GM19238 (cell line): Measurements from ENCODE around the gene GAS2L3.
"Not testable (repeated sequence)": the region's sequence is repeated elsewhere in the genome, so short reads cannot be mapped to it uniquely, and the experiment has no call there.

Experiments used
- DNase-seq: peaks from one replicate; pipeline ENCODE4 v3.0.0; 2011; ENCODE audit warnings: low spot score; ENCODE audit not compliant: insufficient read length

The GAS2L3 gene

DNA sequence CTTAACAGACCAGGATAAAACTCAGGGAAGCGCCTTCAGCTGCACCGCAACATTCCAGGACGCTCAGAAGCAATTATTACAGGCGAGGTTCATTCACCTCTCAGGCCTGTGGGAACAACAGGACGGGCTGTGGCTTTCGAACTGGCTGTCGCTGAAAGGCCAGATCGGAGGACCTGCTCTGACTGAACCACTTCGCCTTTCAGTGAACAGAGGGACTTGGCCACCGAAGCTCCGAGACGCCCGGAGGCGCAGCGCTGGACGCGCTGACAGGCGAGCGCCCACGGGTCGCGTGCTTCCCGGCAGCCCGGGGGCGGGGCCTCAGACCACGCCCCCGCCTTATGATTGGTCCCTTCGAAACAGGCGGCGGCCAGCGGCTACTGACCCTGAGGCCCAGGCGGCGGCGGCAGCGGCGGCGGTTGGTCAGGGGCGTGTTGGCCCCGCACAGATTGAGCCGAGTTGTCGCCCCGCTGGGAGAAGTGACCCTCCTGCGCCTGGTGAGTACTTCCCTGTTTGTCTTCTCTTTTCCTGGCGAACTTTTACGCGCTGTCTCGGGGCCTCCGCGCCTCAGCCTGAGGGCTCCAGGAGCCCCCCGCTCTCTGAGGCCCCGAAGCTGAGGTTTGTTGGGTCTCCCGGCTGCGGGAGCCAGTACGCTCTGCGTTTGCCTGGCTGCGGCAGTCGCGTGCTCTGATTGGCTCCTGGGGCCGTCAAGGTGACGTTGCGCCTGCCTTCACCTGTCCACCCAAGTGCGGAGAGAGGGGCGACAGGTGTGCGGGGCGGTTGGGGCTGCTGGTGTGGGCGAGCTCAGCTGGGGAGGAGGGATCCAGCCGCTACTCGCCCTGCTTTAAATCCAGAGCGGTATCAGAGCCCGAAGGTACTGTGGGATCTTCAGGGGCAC lies at the start of gene GAS2L3:
Gene GAS2L3 (plus strand): TSS at position 393 of the 895 bp plus-strand sequence. CDS start 21,221 bp downstream, outside the sequence.
- peak; percentile 41 for DNase-seq

DNA sequence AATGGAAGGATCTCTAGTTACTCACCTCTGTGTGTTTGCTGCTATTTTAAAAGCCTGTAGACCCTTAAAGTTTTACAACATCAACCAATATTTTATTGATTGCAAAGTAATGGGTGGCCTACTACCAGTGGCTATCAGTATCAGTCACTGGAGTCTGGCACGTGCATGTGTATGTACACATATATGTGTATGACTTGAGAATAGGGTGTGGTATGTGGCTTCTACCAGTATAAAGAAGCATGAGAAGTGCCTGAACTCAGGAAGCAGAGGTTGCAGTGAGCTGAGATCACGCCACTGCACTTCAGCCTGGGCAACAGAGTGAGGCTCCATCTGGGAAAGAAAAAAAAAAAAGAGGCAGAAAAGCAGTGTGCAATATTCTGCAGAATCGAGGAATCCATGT lies 45.5 kb upstream of the GAS2L3 start:
- no peak for DNase-seq

DNA sequence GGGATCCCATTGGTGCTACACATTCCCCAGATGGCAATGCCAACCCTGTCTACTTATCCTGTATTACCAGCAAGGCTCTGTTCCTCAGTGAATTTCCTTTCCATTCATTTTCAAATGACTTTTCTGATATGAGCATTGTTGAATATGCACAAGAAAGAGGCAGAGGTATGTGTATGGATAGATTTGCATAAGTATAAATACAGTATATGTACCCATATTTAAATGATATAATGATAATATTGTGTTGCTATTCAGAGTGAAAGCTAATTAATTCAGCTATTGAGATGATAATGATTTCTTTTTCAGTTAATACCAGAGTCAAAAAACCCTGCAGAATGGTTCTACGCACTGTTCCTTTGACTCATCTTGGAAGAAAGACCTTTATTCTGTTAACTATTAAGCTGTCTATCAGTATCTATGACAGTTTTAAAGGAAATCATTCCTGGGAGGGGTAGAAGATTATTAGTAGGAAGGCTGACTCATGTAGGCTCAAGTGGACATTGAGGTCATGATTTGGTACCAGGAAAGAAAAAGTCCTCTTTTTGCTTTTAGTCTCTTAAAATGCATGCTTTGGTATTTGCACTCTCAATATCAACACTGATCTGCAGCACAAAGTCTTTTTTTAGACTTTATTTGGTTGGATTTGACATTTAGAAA lies 44.9 kb upstream of the GAS2L3 start:
- DNase-seq = no peak

DNA sequence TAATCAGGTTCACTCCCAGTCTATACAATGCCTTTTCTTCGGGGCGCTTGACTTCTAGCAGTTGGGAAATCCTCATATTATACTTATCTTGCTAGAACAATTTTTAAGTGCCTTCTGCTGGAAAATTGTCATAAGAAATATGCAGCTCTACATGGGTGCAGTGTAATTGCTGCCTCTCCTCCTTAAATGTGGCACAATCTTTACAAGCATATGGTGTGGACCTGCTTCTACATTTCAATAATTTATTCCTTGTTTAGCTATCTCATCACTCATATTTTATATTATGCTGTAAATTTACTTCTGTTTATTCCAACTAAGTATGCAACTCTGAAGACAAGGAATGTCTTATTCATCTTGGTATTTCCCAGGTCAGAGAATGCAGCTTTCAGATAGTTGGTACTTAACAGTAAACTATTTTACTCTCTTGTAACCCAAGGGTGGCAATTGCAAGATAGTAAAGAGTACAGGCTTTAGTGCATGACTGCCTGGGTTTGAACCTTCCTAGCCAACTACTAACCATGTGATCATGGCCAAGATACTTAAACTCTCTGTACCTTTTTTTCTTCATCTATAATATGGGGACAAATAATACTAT lies 43.6 kb upstream of the GAS2L3 start:
- DNase-seq = no peak

DNA sequence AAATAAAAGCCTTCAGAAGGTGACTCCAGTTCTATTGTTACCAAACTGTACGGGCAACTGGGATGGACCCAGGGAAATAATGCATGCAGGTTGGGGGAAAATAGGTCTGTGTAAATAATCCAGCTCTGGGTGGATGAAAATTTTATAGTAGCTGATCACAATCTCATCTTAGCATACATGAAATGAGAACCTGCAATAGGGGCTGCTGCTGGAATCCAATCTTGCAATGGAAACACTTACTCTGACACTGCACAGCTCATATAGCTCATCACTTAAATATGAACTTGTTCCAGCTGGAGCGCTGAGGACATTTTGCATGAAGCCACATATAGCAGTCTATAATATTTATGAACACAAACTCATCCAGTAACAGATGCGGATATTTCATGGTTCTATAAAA lies 40.1 kb upstream of the GAS2L3 start:
- DNase-seq = no peak

DNA sequence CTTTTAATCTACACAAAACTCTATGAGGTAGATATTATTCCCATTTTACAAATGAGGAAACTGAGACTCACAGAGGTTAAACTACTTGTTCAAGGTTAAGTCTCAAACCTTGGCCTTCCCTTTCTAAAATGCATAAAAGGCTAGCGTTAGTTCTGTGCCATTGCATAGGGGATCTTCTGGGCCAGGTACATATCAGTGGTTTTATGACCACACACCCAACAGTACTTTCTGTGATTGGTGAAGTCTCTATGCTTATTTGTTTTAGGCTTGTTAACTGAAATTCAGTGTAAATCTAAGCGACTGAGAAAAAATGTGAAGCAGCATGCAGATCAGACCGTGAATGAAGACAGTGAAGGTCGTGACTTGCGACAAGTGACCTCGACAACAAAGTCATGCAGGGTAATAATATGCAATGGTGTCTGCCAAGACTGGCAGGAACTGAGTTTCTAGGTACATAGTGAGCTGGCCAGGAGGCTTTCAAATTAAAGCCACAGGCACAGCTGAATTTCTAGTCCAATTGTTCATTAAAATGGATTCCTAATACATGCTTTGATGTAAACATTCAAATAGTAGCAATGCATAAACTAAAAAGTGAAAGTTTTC lies 38.8 kb upstream of the GAS2L3 start:
- DNase-seq = no peak

DNA sequence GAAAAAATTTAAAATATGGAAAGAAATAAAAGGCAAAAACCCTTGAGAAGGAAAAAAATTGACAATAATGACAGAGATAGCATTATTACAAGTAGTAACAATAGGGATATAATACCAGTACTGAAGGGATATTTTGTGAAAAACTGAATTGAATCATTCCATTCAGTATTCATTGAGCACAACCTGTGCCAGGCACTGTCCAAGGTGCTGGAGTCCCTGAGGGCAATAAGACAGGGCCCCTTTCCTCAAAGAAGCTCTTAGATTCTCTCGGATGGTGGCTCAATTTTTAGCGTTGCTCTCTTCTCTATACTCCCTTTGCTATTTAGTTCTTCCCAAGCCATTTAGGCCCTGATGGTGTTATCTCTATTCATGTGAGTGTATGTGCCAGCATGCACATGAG lies 34.3 kb upstream of the GAS2L3 start:
- DNase-seq = no peak

DNA sequence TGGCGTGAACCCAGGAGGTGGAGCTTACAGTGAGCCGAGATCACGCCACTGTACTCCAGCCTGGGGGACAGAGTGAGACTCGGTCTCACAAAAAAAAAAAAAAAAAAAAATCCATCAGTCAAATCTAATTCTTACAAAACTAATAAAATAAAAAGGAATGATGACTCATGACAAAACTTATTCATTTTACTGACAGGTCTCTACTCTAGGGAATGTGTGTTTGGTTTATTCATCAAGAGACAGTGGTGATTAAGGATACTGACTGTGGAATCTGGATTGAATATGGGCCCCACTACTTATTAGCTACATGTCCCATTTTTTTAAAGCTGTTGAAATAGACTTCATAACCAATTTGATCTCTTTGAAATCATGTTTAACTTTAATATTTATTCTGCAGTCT lies 29.3 kb upstream of the GAS2L3 start:
- no peak for DNase-seq

DNA sequence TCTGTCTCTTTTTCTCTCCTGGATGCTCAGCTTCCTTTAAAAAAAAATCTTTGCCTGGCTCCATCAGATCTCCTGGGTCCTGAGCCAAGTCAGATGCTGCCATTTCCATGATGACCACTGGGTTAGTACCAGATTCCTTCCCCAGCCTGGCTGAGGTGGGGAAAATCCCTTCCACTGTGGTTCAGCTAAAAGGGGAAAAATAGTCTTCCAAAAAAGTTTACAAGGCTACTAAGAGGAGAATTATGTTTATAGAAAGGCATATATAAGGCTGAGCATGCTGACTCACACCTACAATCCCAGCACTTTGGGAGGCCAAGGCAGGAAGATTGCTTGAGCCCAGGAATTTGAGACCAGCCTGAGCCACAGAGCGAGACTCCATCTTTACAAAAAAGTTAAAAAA lies 28.4 kb upstream of the GAS2L3 start:
- DNase-seq = no peak

DNA sequence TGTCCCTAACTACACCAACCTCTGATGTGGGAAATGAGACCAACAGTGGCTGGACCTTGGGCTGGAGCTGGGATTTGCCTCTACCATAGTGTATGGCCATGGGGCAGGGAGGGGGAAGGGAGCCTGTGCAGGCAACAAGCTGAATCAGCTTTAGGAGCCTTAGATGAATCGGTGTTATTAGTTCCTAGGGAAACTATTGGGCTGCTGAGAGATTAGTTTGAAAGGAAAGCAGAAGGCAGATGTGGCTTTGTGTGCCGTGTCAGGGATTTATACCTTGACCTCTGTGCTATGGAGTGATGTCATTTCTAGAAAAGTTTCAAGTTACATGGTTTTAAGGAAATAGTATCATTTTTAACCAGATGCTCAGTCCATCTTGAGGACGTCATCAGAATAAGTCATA lies 19.5 kb upstream of the GAS2L3 start:
- DNase-seq = no peak

DNA sequence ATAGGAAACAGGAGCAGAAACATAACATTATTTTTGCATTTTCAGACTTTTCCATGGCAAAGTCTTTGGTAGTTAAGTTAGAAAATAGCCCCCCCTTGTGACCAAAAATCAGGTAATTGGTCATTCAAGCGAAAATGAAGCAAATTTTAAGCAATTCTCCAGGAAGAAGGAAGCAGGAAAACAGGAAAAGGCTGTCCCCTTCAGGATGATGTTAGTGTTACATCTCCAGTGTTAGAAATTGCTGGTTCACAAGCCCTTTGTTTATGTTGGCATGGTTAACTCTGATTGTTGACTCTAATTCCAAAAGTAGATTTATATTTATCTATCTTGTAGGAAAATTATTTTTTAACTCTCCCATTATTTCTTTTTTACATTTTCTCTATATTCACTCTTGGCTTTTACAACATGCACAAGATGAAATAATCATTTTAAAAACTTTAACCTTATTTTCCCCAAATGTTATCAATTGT lies 18.8 kb upstream of the GAS2L3 start:
- DNase-seq = no peak

DNA sequence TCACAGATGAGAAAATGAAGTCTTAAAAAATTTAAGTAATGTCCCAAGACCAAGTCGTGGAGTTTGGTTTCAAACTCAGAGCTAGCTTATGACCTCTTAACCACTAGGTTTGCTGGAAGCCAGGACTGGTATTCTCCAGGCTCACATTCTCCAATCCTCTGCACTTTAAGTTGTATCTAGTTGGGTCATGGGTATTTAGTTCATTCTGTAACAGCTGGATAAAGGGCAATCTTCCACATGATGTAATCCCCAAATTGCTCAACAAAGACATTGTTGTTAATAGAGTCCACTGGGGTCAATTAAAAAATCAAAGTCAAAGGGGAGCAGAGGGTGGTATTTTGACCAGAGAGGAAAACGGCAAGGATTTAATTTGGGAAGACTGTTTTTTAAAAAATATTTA lies 17.8 kb upstream of the GAS2L3 start:
- DNase-seq = no peak

DNA sequence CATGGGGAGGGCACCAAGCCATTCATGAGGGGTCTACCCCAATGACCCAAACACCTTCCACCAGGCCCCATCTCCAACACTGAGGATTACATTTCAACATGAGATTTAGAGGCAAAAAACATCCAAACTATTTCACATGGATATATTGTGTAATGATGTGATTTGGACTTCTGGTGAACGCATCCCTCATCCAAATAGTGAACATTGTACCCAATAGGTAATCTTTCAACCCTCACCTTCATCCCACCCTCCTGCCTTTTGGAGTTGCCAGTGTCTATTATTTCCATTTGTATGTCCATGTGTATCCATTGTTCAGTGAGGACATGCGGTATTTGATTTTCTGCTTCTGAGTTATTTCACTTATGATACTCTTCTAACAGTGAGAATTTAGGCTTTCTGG lies 16.1 kb upstream of the GAS2L3 start:
- no peak for DNase-seq

DNA sequence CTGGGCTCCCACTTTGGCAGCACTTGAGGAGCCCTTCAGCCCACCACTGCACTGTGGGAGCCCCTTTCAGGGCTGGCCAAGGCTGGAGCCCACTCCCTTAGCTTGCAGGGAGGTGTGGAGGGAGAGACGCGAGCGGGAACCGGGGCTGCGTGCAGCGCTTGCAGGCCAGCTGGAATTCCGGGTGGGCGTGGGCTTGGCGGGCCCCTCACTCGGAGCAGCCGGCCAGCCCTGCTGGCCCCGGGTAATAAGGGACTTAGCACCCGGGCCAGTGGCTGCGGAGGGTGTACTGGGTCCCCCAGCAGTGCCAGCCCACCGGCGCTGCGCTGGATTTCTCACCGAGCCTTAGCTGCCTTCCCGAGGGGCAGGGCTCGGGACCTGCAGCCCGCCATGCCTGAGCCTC lies 14.2 kb upstream of the GAS2L3 start:
- DNase-seq = not testable (repeated sequence)

DNA sequence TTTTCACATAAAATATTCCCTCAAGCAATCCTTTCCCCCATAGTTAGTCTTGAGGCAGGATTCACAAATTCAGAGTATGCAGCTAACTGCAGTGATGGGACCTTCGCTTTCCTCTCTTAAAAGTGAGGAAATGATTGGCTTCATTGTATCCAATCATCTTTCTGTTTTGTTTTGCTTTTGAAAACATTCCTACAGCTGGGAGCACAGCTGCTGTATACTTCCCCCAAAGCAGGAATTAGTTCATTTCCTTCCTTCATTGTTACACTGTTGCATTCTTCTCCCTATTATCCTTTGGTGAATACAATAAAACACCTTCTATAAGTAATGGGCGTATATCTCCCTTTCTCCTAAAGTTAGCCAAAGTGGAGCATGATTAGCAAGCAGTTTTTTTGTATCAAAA lies 9.4 kb upstream of the GAS2L3 start:
- no peak for DNase-seq

DNA sequence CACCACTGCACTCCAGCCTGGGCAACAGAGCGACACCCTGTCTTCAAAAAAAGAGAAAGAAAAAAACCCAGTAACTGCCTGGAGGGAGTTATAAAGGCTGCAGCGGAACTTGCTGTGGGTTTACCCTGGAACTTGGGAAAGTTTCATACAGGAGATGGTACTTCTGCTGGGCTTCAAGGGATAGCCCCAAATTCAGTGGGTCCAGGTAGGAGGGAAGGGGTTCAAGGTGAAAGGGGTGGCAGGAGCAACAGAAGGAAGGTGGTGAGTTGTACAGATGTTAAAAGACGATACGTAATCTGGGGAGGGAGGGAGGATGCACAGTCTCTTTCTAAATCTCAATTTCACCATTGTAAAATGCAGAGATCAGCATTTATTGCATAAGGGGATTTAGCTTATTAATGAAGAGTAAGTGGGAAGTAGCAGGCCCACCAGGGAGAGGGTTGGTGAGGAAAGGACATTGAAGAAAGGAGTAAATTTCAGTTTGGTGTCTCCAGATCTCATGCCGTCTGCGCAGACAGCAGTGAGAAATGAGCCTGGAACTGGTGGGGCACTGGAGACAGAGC lies 8.5 kb upstream of the GAS2L3 start:
- DNase-seq = no peak

DNA sequence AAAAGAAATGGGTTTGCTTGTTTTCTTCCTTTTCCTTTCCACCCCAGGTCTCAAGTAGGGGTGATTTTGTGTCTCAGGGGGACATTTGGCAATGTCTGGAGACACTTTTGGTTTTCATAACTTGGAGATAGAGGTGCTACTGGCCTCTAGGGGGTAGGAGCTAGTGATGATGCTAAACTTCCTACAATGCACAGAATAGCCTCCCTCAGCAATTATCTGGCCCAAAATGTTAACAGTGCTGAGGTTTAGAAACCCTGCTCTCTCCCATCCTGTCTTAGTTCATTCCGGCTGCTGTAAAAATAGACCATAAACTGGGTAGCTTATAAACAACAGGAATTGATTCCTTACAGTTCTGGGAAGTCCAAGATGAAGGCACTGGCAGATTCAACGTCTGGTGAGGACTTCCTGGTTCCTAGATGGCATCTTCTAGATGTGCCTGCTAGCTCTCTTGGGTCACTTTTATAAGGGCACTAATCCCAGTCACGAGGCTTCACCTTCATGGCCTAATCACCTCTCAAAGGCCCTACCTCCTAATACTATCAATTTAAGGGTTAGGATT lies 7.4 kb upstream of the GAS2L3 start:
- no peak for DNase-seq

DNA sequence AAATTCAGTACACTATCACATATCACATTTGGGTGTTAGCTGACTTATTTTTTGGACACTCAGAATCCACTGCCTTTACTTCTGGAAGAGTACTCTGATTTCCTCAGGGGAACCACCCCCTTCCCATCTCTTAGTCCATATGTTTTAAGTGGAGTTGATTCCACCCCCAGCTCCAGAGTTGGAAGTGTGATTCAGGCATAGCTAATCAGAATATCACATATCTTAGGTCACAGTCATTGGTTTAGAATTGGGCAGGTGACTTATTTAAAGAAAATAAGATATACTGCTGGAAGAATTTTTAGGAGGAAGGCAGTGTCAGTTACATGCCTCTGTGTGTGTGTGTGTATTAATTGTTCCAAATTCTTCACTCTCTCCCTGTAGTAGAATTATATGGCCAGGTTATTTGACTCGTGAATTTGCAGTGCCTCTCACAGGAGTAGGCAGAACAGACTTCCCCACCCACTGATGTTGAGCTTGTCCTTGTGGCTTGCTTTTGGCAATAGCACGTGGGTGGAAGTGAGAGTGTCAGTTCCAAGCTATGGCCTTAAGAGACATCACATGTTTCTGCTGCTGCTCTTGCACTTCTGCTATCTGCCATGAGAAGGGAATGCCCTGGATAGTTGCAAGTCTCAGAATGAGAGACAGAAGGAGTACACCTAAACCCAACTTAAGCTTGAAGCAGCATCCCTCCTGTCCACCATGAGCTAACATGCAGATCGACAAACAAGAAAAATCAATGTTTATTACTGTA lies 6.4 kb upstream of the GAS2L3 start:
- DNase-seq = peak; percentile 27

DNA sequence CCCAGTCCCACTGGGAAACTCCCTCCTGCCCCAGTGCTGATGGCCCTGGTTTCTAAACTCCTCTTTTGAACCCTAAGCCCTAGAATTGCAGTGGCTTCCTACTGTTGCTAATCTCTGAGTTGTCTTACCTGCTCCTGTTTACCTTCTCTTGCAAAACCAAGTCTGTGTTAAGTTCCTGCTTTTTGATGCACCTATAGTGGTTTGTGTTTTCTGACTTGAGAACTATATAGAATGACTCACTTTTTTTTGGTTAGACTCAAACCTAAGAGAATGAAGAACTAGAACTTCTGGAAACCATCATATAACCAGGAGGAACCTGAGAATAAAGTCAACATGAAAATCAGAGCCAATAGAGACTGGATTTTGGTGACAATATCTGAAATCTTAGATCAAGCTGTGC lies 5.5 kb upstream of the GAS2L3 start:
- DNase-seq = no peak

DNA sequence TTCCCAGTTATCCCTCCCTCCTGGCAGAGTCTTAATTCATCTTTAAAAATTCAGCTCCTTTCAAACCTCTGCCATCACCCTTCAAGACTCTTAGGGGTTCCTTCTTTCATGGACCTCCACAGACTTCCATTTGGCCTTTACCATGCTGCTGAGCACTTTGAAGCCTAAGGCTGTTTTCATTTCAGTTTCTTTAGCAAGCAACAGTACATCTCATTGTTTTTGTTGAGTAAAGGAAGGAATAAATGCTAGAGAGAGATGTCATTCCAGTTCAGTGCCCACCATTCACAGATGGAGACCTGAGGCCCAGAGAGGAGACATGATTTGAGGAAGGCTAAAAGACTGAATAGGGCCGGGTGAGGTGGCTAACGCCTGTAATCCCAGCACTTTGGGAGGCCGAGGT lies 1.3 kb upstream of the GAS2L3 start:
- DNase-seq = no peak
